ENCODE results near the gene RSPH6A.

DNA sequence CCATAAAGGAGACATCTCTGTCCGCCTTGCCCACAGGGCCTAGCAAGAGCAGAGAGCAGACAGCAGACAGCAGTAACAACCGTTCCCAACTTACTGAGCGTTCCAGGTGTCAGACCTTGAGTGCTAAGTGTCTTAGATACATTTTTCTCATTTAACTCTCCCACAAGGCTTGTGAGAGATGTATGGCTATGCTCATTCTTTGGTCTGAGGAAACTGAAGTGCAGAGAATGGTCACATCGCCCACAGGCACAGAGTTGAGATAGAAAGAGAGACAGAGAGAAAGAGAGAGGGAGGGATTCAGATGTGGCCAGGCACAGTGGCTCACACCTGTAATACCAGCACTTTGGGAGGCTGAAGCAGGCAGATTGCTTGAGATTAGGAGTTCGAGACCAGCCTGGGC is 67.6 kb downstream of the RSPH6A start:
- TF ChIP-seq, protein P1, sequence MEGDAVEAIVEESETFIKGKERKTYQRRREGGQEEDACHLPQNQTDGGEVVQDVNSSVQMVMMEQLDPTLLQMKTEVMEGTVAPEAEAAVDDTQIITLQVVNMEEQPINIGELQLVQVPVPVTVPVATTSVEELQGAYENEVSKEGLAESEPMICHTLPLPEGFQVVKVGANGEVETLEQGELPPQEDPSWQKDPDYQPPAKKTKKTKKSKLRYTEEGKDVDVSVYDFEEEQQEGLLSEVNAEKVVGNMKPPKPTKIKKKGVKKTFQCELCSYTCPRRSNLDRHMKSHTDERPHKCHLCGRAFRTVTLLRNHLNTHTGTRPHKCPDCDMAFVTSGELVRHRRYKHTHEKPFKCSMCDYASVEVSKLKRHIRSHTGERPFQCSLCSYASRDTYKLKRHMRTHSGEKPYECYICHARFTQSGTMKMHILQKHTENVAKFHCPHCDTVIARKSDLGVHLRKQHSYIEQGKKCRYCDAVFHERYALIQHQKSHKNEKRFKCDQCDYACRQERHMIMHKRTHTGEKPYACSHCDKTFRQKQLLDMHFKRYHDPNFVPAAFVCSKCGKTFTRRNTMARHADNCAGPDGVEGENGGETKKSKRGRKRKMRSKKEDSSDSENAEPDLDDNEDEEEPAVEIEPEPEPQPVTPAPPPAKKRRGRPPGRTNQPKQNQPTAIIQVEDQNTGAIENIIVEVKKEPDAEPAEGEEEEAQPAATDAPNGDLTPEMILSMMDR (IDR thresholded peaks at IDR 0.05): no peak
- no peak for TF ChIP-seq POLR2A (IDR thresholded peaks at IDR 0.05)
